ENCODE data around the gene FAM72B. TPM values are rescaled to one million over a fixed set of nuclear protein-coding genes. Genes with fewer than 3 reads are reported as not detected.
"Not testable (repeated sequence)": the region's sequence is repeated elsewhere in the genome, so short reads cannot be mapped to it uniquely, and the experiment has no call there.

The FAM72B gene
- total and polyA plus RNA-seq, 2 donors (not counting 1 experiment from before 2014, with no cell fraction given) = 1.0 to 2.3 TPM

GRCh38 chr1:121199763-121200162 is 15.6 kb upstream of the FAM72B start:
- not testable (repeated sequence) for H3K27ac ChIP-seq (ENCODE audit: insufficient read depth, low read length); H3K4me3 ChIP-seq (replicated peaks in 1 of 4; ENCODE audit: control extremely low read depth in 1 of 4, insufficient read depth in 1 of 4, low read depth in 3 of 4, low read length in 4 of 4); H3K9ac ChIP-seq (ENCODE audit: insufficient read depth, low read length); H3K9me3 ChIP-seq (ENCODE audit: control insufficient read depth, insufficient read depth, low read depth, low read length); H3K79me2 ChIP-seq (ENCODE audit: control insufficient read depth, insufficient read depth, low read length); H3K4me1 ChIP-seq (ENCODE audit: control insufficient read depth, extremely low read depth, insufficient read depth, low read length); H3K27me3 ChIP-seq (ENCODE audit: control insufficient read depth, insufficient read depth, low read length); H3K36me3 ChIP-seq (ENCODE audit: control insufficient read depth, insufficient read depth, low read length); DNase-seq (ENCODE audit: low read depth in 2 of 2); H2AFZ ChIP-seq (ENCODE audit: low read length); H4K20me1 ChIP-seq (ENCODE audit: control insufficient read depth, extremely low read depth, insufficient read depth, low read length); H3K4me2 ChIP-seq (ENCODE audit: extremely low read depth, insufficient read depth, low read length)

- not testable (repeated sequence) for H3K36me3 ChIP-seq (ENCODE audit: control insufficient read depth, insufficient read depth, low read length); H3K9ac ChIP-seq (ENCODE audit: insufficient read depth, low read length); H3K4me1 ChIP-seq (ENCODE audit: control insufficient read depth, extremely low read depth, insufficient read depth, low read length); H2AFZ ChIP-seq (ENCODE audit: low read length); H3K4me3 ChIP-seq (replicated peaks in 1 of 4; ENCODE audit: control extremely low read depth in 1 of 4, insufficient read depth in 1 of 4, low read depth in 3 of 4, low read length in 4 of 4); H3K27me3 ChIP-seq (ENCODE audit: control insufficient read depth, insufficient read depth, low read length); DNase-seq (ENCODE audit: low read depth in 2 of 2); H3K27ac ChIP-seq (ENCODE audit: insufficient read depth, low read length); H3K4me2 ChIP-seq (ENCODE audit: extremely low read depth, insufficient read depth, low read length); H3K79me2 ChIP-seq (ENCODE audit: control insufficient read depth, insufficient read depth, low read length); H4K20me1 ChIP-seq (ENCODE audit: control insufficient read depth, extremely low read depth, insufficient read depth, low read length); H3K9me3 ChIP-seq (ENCODE audit: control insufficient read depth, insufficient read depth, low read depth, low read length)
These were observed 13.1 kb upstream of the FAM72B start for GRCh38 chr1:121197095-121197882.

GRCh38 chr1:121192512-121192911 is 8.4 kb upstream of the FAM72B start:
- not testable (repeated sequence) for H3K4me2 ChIP-seq (ENCODE audit: extremely low read depth, insufficient read depth, low read length); H2AFZ ChIP-seq (ENCODE audit: low read length); H3K4me1 ChIP-seq (ENCODE audit: control insufficient read depth, extremely low read depth, insufficient read depth, low read length)

GRCh38 chr1:121187914-121188313 is 3.8 kb upstream of the FAM72B start:
- peak overlapping the region in 2 of 4 experiments; percentile 42 to 43 for H3K4me3 ChIP-seq (replicated peaks in 1 of 4; ENCODE audit: control extremely low read depth in 1 of 4, insufficient read depth in 1 of 4, low read depth in 3 of 4, low read length in 4 of 4)

More at GRCh38 chr1:121192512-121192911, 8.4 kb upstream of the FAM72B start:
- DNase-seq (ENCODE audit: low read depth in 2 of 2); H4K20me1 ChIP-seq (ENCODE audit: control insufficient read depth, extremely low read depth, insufficient read depth, low read length); H3K27me3 ChIP-seq (ENCODE audit: control insufficient read depth, insufficient read depth, low read length); H3K9me3 ChIP-seq (ENCODE audit: control insufficient read depth, insufficient read depth, low read depth, low read length); H3K9ac ChIP-seq (ENCODE audit: insufficient read depth, low read length); H3K27ac ChIP-seq (ENCODE audit: insufficient read depth, low read length); H3K36me3 ChIP-seq (ENCODE audit: control insufficient read depth, insufficient read depth, low read length); H3K79me2 ChIP-seq (ENCODE audit: control insufficient read depth, insufficient read depth, low read length); H3K4me3 ChIP-seq (replicated peaks in 1 of 4; ENCODE audit: control extremely low read depth in 1 of 4, insufficient read depth in 1 of 4, low read depth in 3 of 4, low read length in 4 of 4): not testable (repeated sequence)

GRCh38 chr1:121186191-121186590 is 2.1 kb upstream of the FAM72B start:
- H4K20me1 ChIP-seq (ENCODE audit: control insufficient read depth, extremely low read depth, insufficient read depth, low read length); H3K79me2 ChIP-seq (ENCODE audit: control insufficient read depth, insufficient read depth, low read length); H3K4me3 ChIP-seq (replicated peaks in 1 of 4; ENCODE audit: control extremely low read depth in 1 of 4, insufficient read depth in 1 of 4, low read depth in 3 of 4, low read length in 4 of 4); H3K9me3 ChIP-seq (ENCODE audit: control insufficient read depth, insufficient read depth, low read depth, low read length); H3K4me1 ChIP-seq (ENCODE audit: control insufficient read depth, extremely low read depth, insufficient read depth, low read length); H3K9ac ChIP-seq (ENCODE audit: insufficient read depth, low read length); H3K27ac ChIP-seq (ENCODE audit: insufficient read depth, low read length); H3K27me3 ChIP-seq (ENCODE audit: control insufficient read depth, insufficient read depth, low read length); H3K36me3 ChIP-seq (ENCODE audit: control insufficient read depth, insufficient read depth, low read length); H2AFZ ChIP-seq (ENCODE audit: low read length); H3K4me2 ChIP-seq (ENCODE audit: extremely low read depth, insufficient read depth, low read length); DNase-seq (ENCODE audit: low read depth in 2 of 2): not testable (repeated sequence)

More at GRCh38 chr1:121187914-121188313, 3.8 kb upstream of the FAM72B start:
- H3K27me3 ChIP-seq (ENCODE audit: control insufficient read depth, insufficient read depth, low read length); H3K36me3 ChIP-seq (ENCODE audit: control insufficient read depth, insufficient read depth, low read length); H3K27ac ChIP-seq (ENCODE audit: insufficient read depth, low read length); H3K79me2 ChIP-seq (ENCODE audit: control insufficient read depth, insufficient read depth, low read length); H3K9me3 ChIP-seq (ENCODE audit: control insufficient read depth, insufficient read depth, low read depth, low read length); H2AFZ ChIP-seq (ENCODE audit: low read length); H4K20me1 ChIP-seq (ENCODE audit: control insufficient read depth, extremely low read depth, insufficient read depth, low read length); DNase-seq (ENCODE audit: low read depth in 2 of 2); H3K4me1 ChIP-seq (ENCODE audit: control insufficient read depth, extremely low read depth, insufficient read depth, low read length); H3K9ac ChIP-seq (ENCODE audit: insufficient read depth, low read length); H3K4me2 ChIP-seq (ENCODE audit: extremely low read depth, insufficient read depth, low read length): not testable (repeated sequence)

- not testable (repeated sequence) for H3K79me2 ChIP-seq (ENCODE audit: control insufficient read depth, insufficient read depth, low read length); H3K4me1 ChIP-seq (ENCODE audit: control insufficient read depth, extremely low read depth, insufficient read depth, low read length); H2AFZ ChIP-seq (ENCODE audit: low read length); H3K27me3 ChIP-seq (ENCODE audit: control insufficient read depth, insufficient read depth, low read length); H4K20me1 ChIP-seq (ENCODE audit: control insufficient read depth, extremely low read depth, insufficient read depth, low read length); H3K36me3 ChIP-seq (ENCODE audit: control insufficient read depth, insufficient read depth, low read length); H3K9me3 ChIP-seq (ENCODE audit: control insufficient read depth, insufficient read depth, low read depth, low read length); H3K9ac ChIP-seq (ENCODE audit: insufficient read depth, low read length); DNase-seq (ENCODE audit: low read depth in 2 of 2); H3K4me2 ChIP-seq (ENCODE audit: extremely low read depth, insufficient read depth, low read length)
- Histone ChIP-seq H3K27ac (ENCODE audit: insufficient read depth, low read length) (peak overlapping the region; percentile 32), H3K4me3 (replicated peaks in 1 of 4; ENCODE audit: control extremely low read depth in 1 of 4, insufficient read depth in 1 of 4, low read depth in 3 of 4, low read length in 4 of 4) (peak overlapping the region in 1 of 4 experiments; percentile 39)
These were observed 1.1 kb upstream of the FAM72B start for GRCh38 chr1:121185140-121185708.

Measured in fibroblast of lung (primary cell).